Fibroblast of the conjunctiva (primary cell): ENCODE measurements around the gene GHRH.

Source experiments
- DNase-seq: peaks from one replicate; pipeline ENCODE4 v3.0.0-alpha.2; 2010; ENCODE audit warnings: low read depth

The GHRH gene

GRCh38 chr20:37260923-37261322 lies 691 bp downstream of the GHRH start:
- DNase-seq, result no peak

- no peak for DNase-seq
These were observed 1.7 kb downstream of the GHRH start for GRCh38 chr20:37259865-37260264.

GRCh38 chr20:37259031-37259430 lies 2.6 kb downstream of the GHRH start:
- DNase-seq, result no peak

GRCh38 chr20:37257988-37258387 lies 3.6 kb downstream of the GHRH start:
- no peak for DNase-seq

- DNase-seq, result no peak
These were observed 4.1 kb downstream of the GHRH start for GRCh38 chr20:37257530-37257929.

- no peak for DNase-seq
These were observed 5.3 kb downstream of the GHRH start for GRCh38 chr20:37256286-37256685.

GRCh38 chr20:37254114-37254878 lies 7.3 kb downstream of the GHRH start:
- no peak for DNase-seq

- DNase-seq, result no peak
These were observed 8.5 kb downstream of the GHRH start for GRCh38 chr20:37253087-37253486.

- no peak for DNase-seq
These were observed 9.7 kb downstream of the GHRH start for GRCh38 chr20:37251825-37252477.

- DNase-seq, result no peak
These were observed 12.3 kb downstream of the GHRH start for GRCh38 chr20:37249304-37249703.

- DNase-seq, result no peak
These were observed 14.1 kb downstream of the GHRH start for GRCh38 chr20:37247547-37247946.

- no peak for DNase-seq
These were observed 14.9 kb downstream of the GHRH start for GRCh38 chr20:37246736-37247135.

GRCh38 chr20:37245216-37246150 lies 16.1 kb downstream of the GHRH start:
- DNase-seq, result no peak

- no peak for DNase-seq
These were observed 17.0 kb downstream of the GHRH start for GRCh38 chr20:37244572-37244957.

- no peak for DNase-seq
These were observed 17.6 kb downstream of the GHRH start for GRCh38 chr20:37243937-37244571.

- DNase-seq, result no peak
These were observed 18.3 kb downstream of the GHRH start for GRCh38 chr20:37243076-37243936.

GRCh38 chr20:37242503-37242902 lies 19.1 kb downstream of the GHRH start:
- no peak for DNase-seq

GRCh38 chr20:37240337-37241067 lies 21.1 kb downstream of the GHRH start:
- no peak for DNase-seq

GRCh38 chr20:37238935-37239451 lies 22.6 kb downstream of the GHRH start:
- DNase-seq, result peak; percentile 24

- no peak for DNase-seq
These were observed 23.2 kb downstream of the GHRH start for GRCh38 chr20:37238426-37238825.
